ACC112 (cell line): ENCODE measurements around the gene TYMP.
A peak's percentile ranks its signal among the peaks of the same experiment; 100 is the strongest.

Source experiments
- H2AFZ ChIP-seq: fragments of 200-600 bp; sonication (generic); one replicate; pipeline ENCODE4 v1.6.0; 2017; ENCODE audit warnings: antibody characterized with exemption, low read length; ENCODE audit not compliant: unreplicated experiment
- H3K27ac ChIP-seq: fragments of 200-600 bp; sonication (generic); 2 replicates; pipeline ENCODE4 v1.5.1; 2014; ENCODE audit warnings: low read depth, mild to moderate bottlenecking, antibody characterized with exemption, low read length, moderate library complexity
- H3K27me3 ChIP-seq: fragments of 200-600 bp; sonication (generic); 2 replicates; pipeline ENCODE4 v1.6.1; 2014; ENCODE audit warnings: mild to moderate bottlenecking, antibody characterized with exemption, low read length, moderate library complexity, mixed read lengths; ENCODE audit not compliant: insufficient read depth
- H3K36me3 ChIP-seq: fragments of 200-600 bp; sonication (generic); 2 replicates; pipeline ENCODE4 v1.6.1; 2016; ENCODE audit warnings: mild to moderate bottlenecking, antibody characterized with exemption, low read length, moderate library complexity, mixed read lengths; ENCODE audit not compliant: insufficient read depth
- H3K4me1 ChIP-seq: fragments of 200-600 bp; sonication (generic); one replicate; pipeline ENCODE4 v1.6.1; 2016; ENCODE audit warnings: low read length, mixed read lengths; ENCODE audit not compliant: insufficient read depth, unreplicated experiment, control insufficient read depth
- H3K4me3 ChIP-seq: fragments of 200-600 bp; sonication (generic); 2 replicates; pipeline ENCODE4 v1.5.1; 2014; ENCODE audit warnings: mild to moderate bottlenecking, low read depth, low read length
- H3K79me2 ChIP-seq: fragments of 200-600 bp; sonication (generic); one replicate; pipeline ENCODE4 v1.6.0; 2016; ENCODE audit warnings: low read length; ENCODE audit not compliant: control insufficient read depth, unreplicated experiment, insufficient read depth

The TYMP gene

GRCh38 chr22:50526834-50527801, 2.7 kb downstream of the TYMP start:
- Histone ChIP-seq H3K4me1 (peaks cover 16% of the 10 kb centered on the region), H3K4me3 (peak overlapping the region; percentile 79), H2AFZ (no peak overlapping the region), H3K79me2 (peaks cover 20% of the 10 kb centered on the region), H3K27ac (peak overlapping the region; percentile 82), H3K36me3 (no peaks in the 10 kb centered on the region), H3K27me3 (no peaks in the 10 kb centered on the region)

DNA sequence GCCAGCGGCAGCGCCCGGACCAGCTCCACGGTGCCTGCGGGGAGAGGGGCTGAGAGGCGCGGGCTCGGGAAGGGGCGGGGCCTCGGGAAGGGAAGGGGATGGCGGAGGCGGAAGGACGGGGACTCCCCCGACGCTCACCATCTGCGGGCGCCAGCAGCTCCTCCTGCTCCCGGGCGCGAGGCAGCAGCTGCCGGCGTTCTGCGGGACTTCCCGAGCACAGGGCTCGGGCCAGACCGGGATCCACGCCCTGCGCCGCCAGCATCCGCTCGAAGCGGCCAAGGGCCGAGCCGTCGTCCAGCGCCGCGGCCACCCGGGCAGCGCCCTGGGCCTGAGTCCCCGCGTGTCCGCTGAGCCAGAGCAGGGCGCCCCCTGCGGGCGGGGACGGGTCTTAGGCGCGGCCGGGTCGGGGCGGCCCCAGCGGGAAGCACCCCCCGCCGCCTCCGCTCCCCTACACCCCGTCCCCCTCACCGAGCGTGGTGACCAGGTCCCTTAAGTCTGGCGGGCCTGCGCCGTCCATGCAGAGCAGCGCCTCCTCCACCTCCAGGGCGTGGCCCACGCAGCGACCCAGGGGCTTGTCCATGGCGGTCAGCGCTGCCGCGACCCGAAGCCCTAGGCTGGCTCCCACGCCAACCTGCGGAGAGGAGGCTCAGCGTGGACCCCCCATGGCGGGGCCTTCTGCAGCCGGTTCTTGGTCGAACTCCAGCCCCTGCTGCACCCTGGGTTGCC, 3.5 kb downstream of the TYMP start:
- Histone ChIP-seq H3K79me2 (peaks cover 18% of the 10 kb centered on the region), H3K27ac (peak overlapping the region; percentile 82), H3K4me3 (peak overlapping the region; percentile 79), H2AFZ (no peak overlapping the region), H3K36me3 (no peaks in the 10 kb centered on the region), H3K4me1 (peaks cover 16% of the 10 kb centered on the region), H3K27me3 (no peaks in the 10 kb centered on the region)

GRCh38 chr22:50525858-50526107, 4.0 kb downstream of the TYMP start:
- peak overlapping the region; percentile 79 for H3K4me3 ChIP-seq
- H2AFZ ChIP-seq = no peak overlapping the region
- H3K36me3 ChIP-seq = no peaks in the 10 kb centered on the region
- peak overlapping the region; percentile 82 for H3K27ac ChIP-seq
- H3K79me2 ChIP-seq = peaks cover 16% of the 10 kb centered on the region
- no peaks in the 10 kb centered on the region for H3K27me3 ChIP-seq
- H3K4me1 ChIP-seq = peaks cover 16% of the 10 kb centered on the region

- H3K79me2 ChIP-seq = peaks cover 16% of the 10 kb centered on the region
- no peak within 1 kb of the TSS for H2AFZ ChIP-seq
- no peaks in the 10 kb centered on the region for H3K36me3 ChIP-seq
- no peaks in the 10 kb centered on the region for H3K27me3 ChIP-seq
- peak within 1 kb of the TSS; percentile 82 for H3K27ac ChIP-seq
- peak within 1 kb of the TSS; percentile 79 for H3K4me3 ChIP-seq
- peaks cover 16% of the 10 kb centered on the region for H3K4me1 ChIP-seq
Observed at GRCh38 chr22:50525104-50525857, 4.5 kb downstream of the TYMP start, which contains the start of gene SCO2. Gene SCO2 (minus strand): TSS chr22:50525598. CDS start chr22:50524411, 1,187 bp downstream.

- H3K4me1 ChIP-seq = peaks cover 16% of the 10 kb centered on the region
- peaks cover 15% of the 10 kb centered on the region for H3K79me2 ChIP-seq
- no peak overlapping the region for H2AFZ ChIP-seq
- peak overlapping the region; percentile 82 for H3K27ac ChIP-seq
- H3K36me3 ChIP-seq = no peaks in the 10 kb centered on the region
- H3K27me3 ChIP-seq = no peaks in the 10 kb centered on the region
- H3K4me3 ChIP-seq = peak overlapping the region; percentile 79
Observed at GRCh38 chr22:50524676-50525103, 5.1 kb downstream of the TYMP start.

- H3K4me1 ChIP-seq = peaks cover 16% of the 10 kb centered on the region
- H3K4me3 ChIP-seq = peak overlapping the region; percentile 79
- H3K27me3 ChIP-seq = no peaks in the 10 kb centered on the region
- peaks cover 9% of the 10 kb centered on the region for H3K79me2 ChIP-seq
- no peaks in the 10 kb centered on the region for H3K36me3 ChIP-seq
- no peak overlapping the region for H2AFZ ChIP-seq
- no peak overlapping the region for H3K27ac ChIP-seq
Observed at GRCh38 chr22:50523806-50524675, 5.8 kb downstream of the TYMP start.

DNA sequence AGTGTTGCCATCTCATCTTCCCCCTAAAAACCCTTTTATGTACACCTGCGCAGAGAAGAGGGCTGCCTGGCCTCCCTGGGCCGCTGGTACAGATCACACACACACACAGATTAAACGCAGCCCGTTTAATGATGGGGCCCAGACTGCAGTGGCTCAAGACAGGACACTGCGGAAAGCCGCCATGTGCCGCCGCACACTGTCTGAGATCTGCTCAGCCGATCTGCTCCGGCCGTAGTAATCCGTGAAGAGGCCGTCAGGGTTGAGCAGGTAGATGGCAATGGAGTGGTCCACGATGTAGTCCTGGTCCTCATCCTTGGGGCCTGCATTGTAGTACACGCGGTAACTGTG, 6.4 kb downstream of the TYMP start:
- Histone ChIP-seq H3K4me1 (peaks cover 14% of the 10 kb centered on the region), H3K27me3 (no peaks in the 10 kb centered on the region), H2AFZ (no peak overlapping the region), H3K4me3 (no peak overlapping the region; the same call in 1 of the 2 replicates), H3K36me3 (no peaks in the 10 kb centered on the region), H3K79me2 (peaks cover 5% of the 10 kb centered on the region), H3K27ac (no peak overlapping the region)

- Histone ChIP-seq H3K79me2 (peaks cover 5% of the 10 kb centered on the region), H3K36me3 (no peaks in the 10 kb centered on the region), H3K27ac (no peak overlapping the region), H3K27me3 (no peaks in the 10 kb centered on the region), H3K4me3 (no peak overlapping the region), H2AFZ (no peak overlapping the region), H3K4me1 (peaks cover 11% of the 10 kb centered on the region)
Observed at GRCh38 chr22:50522806-50523438, 6.9 kb downstream of the TYMP start.

- H3K27me3 ChIP-seq = no peaks in the 10 kb centered on the region
- no peaks in the 10 kb centered on the region for H3K36me3 ChIP-seq
- H3K79me2 ChIP-seq = peaks cover 5% of the 10 kb centered on the region
- H3K4me1 ChIP-seq = peaks cover 9% of the 10 kb centered on the region
- no peak overlapping the region for H3K4me3 ChIP-seq
- H3K27ac ChIP-seq = no peak overlapping the region
- no peak overlapping the region for H2AFZ ChIP-seq
Observed at GRCh38 chr22:50522208-50522805, 7.5 kb downstream of the TYMP start.
